HEK293T (cell line): ENCODE measurements around the gene FAM124A.

ENCODE experiments used
- CTCF ChIA-PET: fragments of 350-600 bp; formaldehyde crosslinking; extraction: SDS; loops from one replicate; lab custom pipeline; 2021; ENCODE audit warnings: antibody characterized with exemption, inconsistent platforms; lab: Yijun Ruan, JAX
- POLR2A ChIA-PET: fragments of 350-600 bp; formaldehyde crosslinking; extraction: SDS; loops from one replicate; lab custom pipeline; 2020; ENCODE audit warnings: antibody characterized with exemption, inconsistent platforms; lab: Yijun Ruan, JAX
- DNase-seq: peaks from one replicate; pipeline ENCODE4 v3.0.0; 2012; ENCODE audit warnings: mixed read lengths; ENCODE audit errors: extremely low spot score
- ARNT ChIP-seq: fragments of 450-650 bp; IDR thresholded peaks from 2 replicates; pipeline ENCODE4 v1.6.1; 2017; ENCODE audit warnings: mild to moderate bottlenecking
- BHLHE40 ChIP-seq: fragments of 450-650 bp; IDR thresholded peaks from 2 replicates; pipeline ENCODE4 v1.6.1; 2016; ENCODE audit warnings: mild to moderate bottlenecking, moderate library complexity, borderline replicate concordance
- CTBP1 ChIP-seq: fragments of 450-650 bp; IDR thresholded peaks from 2 replicates; pipeline ENCODE4 v1.6.1; 2016; ENCODE audit warnings: borderline replicate concordance
- ELF4 ChIP-seq: fragments of 450-650 bp; IDR thresholded peaks from 2 replicates; pipeline ENCODE4 v1.6.1; 2017; ENCODE audit warnings: antibody characterized with exemption
- FOXA1 ChIP-seq: fragments of 450-650 bp; IDR thresholded peaks from 2 replicates; pipeline ENCODE4 v1.6.1; 2016; ENCODE audit warnings: mild to moderate bottlenecking
- FOXK2 ChIP-seq: fragments of 450-650 bp; IDR thresholded peaks from 2 replicates; pipeline ENCODE4 v1.6.1; 2016; ENCODE audit warnings: mild to moderate bottlenecking
- FOXM1 ChIP-seq: fragments of 450-650 bp; IDR thresholded peaks from 2 replicates; pipeline ENCODE4 v1.6.1; 2017; ENCODE audit warnings: mild to moderate bottlenecking, borderline replicate concordance
- HDGF ChIP-seq: fragments of 450-650 bp; IDR thresholded peaks from 2 replicates; pipeline ENCODE4 v1.6.1; 2017; ENCODE audit warnings: antibody characterized with exemption, borderline replicate concordance
- L3MBTL2 ChIP-seq: fragments of 450-650 bp; conservative IDR thresholded peaks from 2 replicates; pipeline ENCODE4 v1.6.1; 2016; ENCODE audit warnings: mild to moderate bottlenecking
- LEF1 ChIP-seq: fragments of 450-650 bp; IDR thresholded peaks from 2 replicates; pipeline ENCODE4 v1.6.1; 2017; ENCODE audit warnings: mild to moderate bottlenecking, borderline replicate concordance
- NFRKB ChIP-seq: fragments of 450-650 bp; IDR thresholded peaks from 2 replicates; pipeline ENCODE4 v1.6.1; 2016; ENCODE audit warnings: mild to moderate bottlenecking, moderate library complexity
- SP1 ChIP-seq: fragments of 450-650 bp; IDR thresholded peaks from 2 replicates; pipeline ENCODE4 v1.6.1; 2017
- SUZ12 ChIP-seq: fragments of 450-650 bp; IDR thresholded peaks from 2 replicates; pipeline ENCODE4 v1.6.1; 2016; ENCODE audit warnings: mild to moderate bottlenecking
- TARDBP ChIP-seq: fragments of 450-650 bp; IDR thresholded peaks from 2 replicates; pipeline ENCODE4 v1.6.1; 2016
- ZNF384 ChIP-seq: fragments of 450-650 bp; IDR thresholded peaks from 2 replicates; pipeline ENCODE4 v1.6.1; 2016
- TF ChIP-seq, protein P1 (sequence below): fragments of 450-650 bp; IDR thresholded peaks from 2 replicates; pipeline ENCODE4 v1.6.1; 2016

The FAM124A gene

GRCh38 chr13:51234676-51235075 is 12.5 kb downstream of the FAM124A start:
- CTCF ChIA-PET = no interaction called here
- no peak for DNase-seq
- POLR2A ChIA-PET = no interaction called here
- TF ChIP-seq SUZ12 (no peak), CTBP1 (no peak), L3MBTL2 (no peak), ELF4 (no peak), FOXA1 (no peak), FOXM1 (no peak), ZNF384 (no peak)

GRCh38 chr13:51235186-51235585 is 13.0 kb downstream of the FAM124A start:
- no peak for DNase-seq
- ChIA-PET POLR2A (no interaction called here), CTCF (no interaction called here)
- TF ChIP-seq FOXM1 = no peak
- no peak for TF ChIP-seq SUZ12
- TF ChIP-seq, protein P1, sequence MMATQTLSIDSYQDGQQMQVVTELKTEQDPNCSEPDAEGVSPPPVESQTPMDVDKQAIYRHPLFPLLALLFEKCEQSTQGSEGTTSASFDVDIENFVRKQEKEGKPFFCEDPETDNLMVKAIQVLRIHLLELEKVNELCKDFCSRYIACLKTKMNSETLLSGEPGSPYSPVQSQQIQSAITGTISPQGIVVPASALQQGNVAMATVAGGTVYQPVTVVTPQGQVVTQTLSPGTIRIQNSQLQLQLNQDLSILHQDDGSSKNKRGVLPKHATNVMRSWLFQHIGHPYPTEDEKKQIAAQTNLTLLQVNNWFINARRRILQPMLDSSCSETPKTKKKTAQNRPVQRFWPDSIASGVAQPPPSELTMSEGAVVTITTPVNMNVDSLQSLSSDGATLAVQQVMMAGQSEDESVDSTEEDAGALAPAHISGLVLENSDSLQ = no peak
- TF ChIP-seq ELF4 = no peak
- no peak for TF ChIP-seq ZNF384
- no peak for TF ChIP-seq LEF1
- TF ChIP-seq ARNT = no peak
- no peak for TF ChIP-seq BHLHE40
- no peak for TF ChIP-seq SP1
- no peak for TF ChIP-seq TARDBP
- no peak for TF ChIP-seq CTBP1
- no peak for TF ChIP-seq HDGF

DNA sequence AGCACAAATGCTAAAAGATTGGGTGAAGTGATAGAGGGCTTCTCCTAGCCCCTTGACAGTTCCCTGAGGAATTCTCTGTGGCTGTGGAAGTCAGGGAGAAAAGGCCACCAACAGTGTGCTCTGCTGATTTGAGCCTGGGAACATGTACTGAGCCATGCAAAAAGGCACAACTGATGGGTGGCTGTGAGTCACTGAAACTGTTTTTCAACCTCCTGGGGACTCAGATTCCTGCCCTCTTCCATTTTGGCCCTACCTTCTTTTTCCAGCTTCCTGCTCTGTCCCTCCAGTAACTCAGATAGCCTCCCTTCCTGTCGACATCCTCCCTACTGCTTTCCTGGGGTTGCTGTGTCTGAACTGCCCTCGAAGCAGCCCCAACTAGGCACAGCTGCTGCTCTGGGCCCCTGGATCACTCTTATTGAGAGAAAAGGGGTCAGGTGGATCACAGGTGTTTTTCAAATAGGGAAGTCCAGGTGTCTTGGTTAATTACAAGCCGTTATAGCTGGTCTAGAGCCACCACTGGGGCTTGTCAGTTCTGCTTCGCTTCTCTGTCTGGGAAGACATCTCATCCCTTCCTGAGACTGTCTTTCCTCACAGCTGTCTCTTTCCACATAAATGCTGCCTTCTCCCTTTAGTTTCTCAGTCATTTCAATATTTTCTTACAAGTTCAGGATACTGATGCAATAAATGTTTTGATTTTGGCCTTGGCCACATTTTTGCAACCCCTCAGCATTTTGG is 13.7 kb downstream of the FAM124A start:
- TF ChIP-seq, protein P1 = no peak
- TF ChIP-seq ARNT (no peak), LEF1 (no peak), CTBP1 (no peak), NFRKB (no peak), SP1 (no peak), L3MBTL2 (no peak), HDGF (no peak), SUZ12 (no peak), TARDBP (no peak), FOXK2 (no peak), FOXA1 (no peak), ELF4 (no peak), BHLHE40 (no peak), FOXM1 (no peak), ZNF384 (no peak)
- DNase-seq = no peak
- POLR2A ChIA-PET = no interaction called here
- CTCF ChIA-PET = no interaction called here

- CTCF ChIA-PET = no interaction called here
- DNase-seq = no peak
- POLR2A ChIA-PET = no interaction called here
- TF ChIP-seq FOXM1 = no peak
- TF ChIP-seq FOXK2 = no peak
- no peak for TF ChIP-seq ZNF384
- TF ChIP-seq, protein P1 = no peak
- no peak for TF ChIP-seq SUZ12
- TF ChIP-seq BHLHE40 = no peak
- no peak for TF ChIP-seq L3MBTL2
- no peak for TF ChIP-seq ELF4
- no peak for TF ChIP-seq LEF1
These were observed 14.2 kb downstream of the FAM124A start for GRCh38 chr13:51236491-51236792.

- ChIA-PET POLR2A (no interaction called here), CTCF (no interaction called here)
- no peak for TF ChIP-seq FOXA1
- no peak for TF ChIP-seq NFRKB
- no peak for TF ChIP-seq BHLHE40
- TF ChIP-seq ARNT = no peak
- TF ChIP-seq HDGF = no peak
- TF ChIP-seq FOXK2 = no peak
- TF ChIP-seq SP1 = no peak
- no peak for TF ChIP-seq LEF1
- TF ChIP-seq, protein P1 = no peak
- TF ChIP-seq SUZ12 = no peak
- no peak for TF ChIP-seq ZNF384
- no peak for TF ChIP-seq ELF4
- TF ChIP-seq TARDBP = no peak
- TF ChIP-seq CTBP1 = no peak
- TF ChIP-seq FOXM1 = no peak
- no peak for TF ChIP-seq L3MBTL2
These were observed 15.2 kb downstream of the FAM124A start for GRCh38 chr13:51237386-51237785.

GRCh38 chr13:51237887-51238286 is 15.7 kb downstream of the FAM124A start:
- DNase-seq = no peak
- ChIA-PET POLR2A (no interaction called here), CTCF (no interaction called here)
- TF ChIP-seq L3MBTL2 (no peak), ELF4 (no peak), CTBP1 (no peak), FOXM1 (no peak), ARNT (no peak), NFRKB (no peak), BHLHE40 (no peak), FOXA1 (no peak)

More at GRCh38 chr13:51237386-51237785, 15.2 kb downstream of the FAM124A start:
- no peak for DNase-seq
